Osteocyte (in vitro differentiated cells): ENCODE measurements around the gene TEX2. TPM values are rescaled to one million over a fixed set of nuclear protein-coding genes. Genes with fewer than 3 reads are reported as not detected.
A peak's percentile ranks its signal among the peaks of the same experiment; 100 is the strongest.

Experiments
- DNase-seq: peaks from one replicate; pipeline ENCODE4 v3.0.0; 2021; ENCODE audit warnings: mixed read lengths; ENCODE audit not compliant: unreplicated experiment; ENCODE audit errors: extremely low spot score
- H3K27ac Mint-ChIP-seq: one replicate; pipeline ENCODE4 v1.8.0; 2021; ENCODE audit warnings: mild to moderate bottlenecking, mixed read lengths; ENCODE audit not compliant: unreplicated experiment
- H3K27me3 Mint-ChIP-seq: one replicate; pipeline ENCODE4 v1.8.0; 2021; ENCODE audit warnings: mixed read lengths; ENCODE audit not compliant: unreplicated experiment
- H3K36me3 Mint-ChIP-seq: one replicate; pipeline ENCODE4 v1.8.0; 2021; ENCODE audit warnings: mixed read lengths; ENCODE audit not compliant: unreplicated experiment
- H3K4me1 Mint-ChIP-seq: one replicate; pipeline ENCODE4 v1.8.0; 2021; ENCODE audit warnings: mixed read lengths; ENCODE audit not compliant: unreplicated experiment
- H3K4me3 Mint-ChIP-seq: one replicate; pipeline ENCODE4 v1.8.0; 2021; ENCODE audit warnings: mild to moderate bottlenecking, moderate library complexity, mixed read lengths; ENCODE audit not compliant: unreplicated experiment
- H3K9me3 Mint-ChIP-seq: one replicate; pipeline ENCODE4 v1.8.0; 2021; ENCODE audit warnings: mixed read lengths; ENCODE audit not compliant: unreplicated experiment
- total RNA-seq: library from RNA; stranded (reverse); gene quantifications from 2 replicates; pipeline ENCODE4 v1.2.1, GENCODE V29; 2021
- TF ChIP-seq, protein P1 (sequence below): fragments of 200-600 bp; sonication (generic); IDR thresholded peaks from 2 replicates; pipeline ENCODE4 v1.5.0; 2021; ENCODE audit warnings: antibody characterized with exemption, mild to moderate bottlenecking, moderate library complexity

TEX2 gene
- total RNA-seq, 1 donor from 2014 or later: 73.5 TPM

DNA sequence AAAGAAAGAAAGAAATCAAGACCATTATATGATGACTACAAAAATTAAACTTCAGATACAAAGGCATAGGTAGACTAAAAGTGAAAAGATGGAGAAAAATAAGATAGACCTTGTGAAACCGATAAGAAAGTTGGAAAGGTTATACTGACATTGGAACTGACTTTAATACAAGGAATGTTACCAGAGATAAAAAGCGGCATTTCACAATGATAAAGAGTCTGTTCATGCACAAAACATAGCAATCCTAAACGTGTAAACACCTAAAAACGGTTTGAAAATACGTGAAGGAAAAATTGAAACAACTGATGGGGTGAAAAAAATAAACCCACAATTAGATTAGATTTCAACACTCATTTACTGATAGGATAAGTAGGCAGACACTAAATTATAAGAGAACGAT is 123.5 kb downstream of the TEX2 start:
- H3K36me3 Mint-ChIP-seq: peaks cover 2% of the 10 kb centered on the region
- DNase-seq: no peak
- H3K4me3 Mint-ChIP-seq: no peak overlapping the region
- no peak overlapping the region for H3K27ac Mint-ChIP-seq
- no peaks in the 10 kb centered on the region for H3K4me1 Mint-ChIP-seq
- H3K9me3 Mint-ChIP-seq: no peaks in the 10 kb centered on the region
- no peaks in the 10 kb centered on the region for H3K27me3 Mint-ChIP-seq
- TF ChIP-seq, protein P1, sequence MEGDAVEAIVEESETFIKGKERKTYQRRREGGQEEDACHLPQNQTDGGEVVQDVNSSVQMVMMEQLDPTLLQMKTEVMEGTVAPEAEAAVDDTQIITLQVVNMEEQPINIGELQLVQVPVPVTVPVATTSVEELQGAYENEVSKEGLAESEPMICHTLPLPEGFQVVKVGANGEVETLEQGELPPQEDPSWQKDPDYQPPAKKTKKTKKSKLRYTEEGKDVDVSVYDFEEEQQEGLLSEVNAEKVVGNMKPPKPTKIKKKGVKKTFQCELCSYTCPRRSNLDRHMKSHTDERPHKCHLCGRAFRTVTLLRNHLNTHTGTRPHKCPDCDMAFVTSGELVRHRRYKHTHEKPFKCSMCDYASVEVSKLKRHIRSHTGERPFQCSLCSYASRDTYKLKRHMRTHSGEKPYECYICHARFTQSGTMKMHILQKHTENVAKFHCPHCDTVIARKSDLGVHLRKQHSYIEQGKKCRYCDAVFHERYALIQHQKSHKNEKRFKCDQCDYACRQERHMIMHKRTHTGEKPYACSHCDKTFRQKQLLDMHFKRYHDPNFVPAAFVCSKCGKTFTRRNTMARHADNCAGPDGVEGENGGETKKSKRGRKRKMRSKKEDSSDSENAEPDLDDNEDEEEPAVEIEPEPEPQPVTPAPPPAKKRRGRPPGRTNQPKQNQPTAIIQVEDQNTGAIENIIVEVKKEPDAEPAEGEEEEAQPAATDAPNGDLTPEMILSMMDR: no peak

DNA sequence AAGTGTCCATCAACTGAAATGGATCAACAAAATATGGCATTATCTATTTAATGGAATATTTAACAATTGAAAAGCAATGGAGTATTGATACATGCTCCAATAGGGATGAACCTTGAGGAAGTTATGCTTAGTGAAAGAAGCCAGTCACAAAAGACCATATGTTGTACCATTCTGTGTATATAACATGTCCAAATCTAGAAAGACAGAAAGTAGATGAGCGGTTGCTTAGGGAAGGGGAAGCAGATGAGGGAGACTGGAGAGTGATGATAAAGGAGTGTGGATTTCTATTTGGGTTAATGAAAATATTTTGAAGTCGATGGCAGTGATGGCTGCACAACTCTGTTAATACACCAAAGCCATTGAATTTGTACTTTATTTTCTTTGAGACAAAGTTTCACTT is 124.6 kb downstream of the TEX2 start:
- TF ChIP-seq, protein P1: no peak
- H3K36me3 Mint-ChIP-seq: peaks cover 2% of the 10 kb centered on the region
- H3K4me1 Mint-ChIP-seq: no peaks in the 10 kb centered on the region
- DNase-seq: no peak
- H3K9me3 Mint-ChIP-seq: no peaks in the 10 kb centered on the region
- H3K4me3 Mint-ChIP-seq: no peak overlapping the region
- H3K27me3 Mint-ChIP-seq: no peaks in the 10 kb centered on the region
- H3K27ac Mint-ChIP-seq: no peak overlapping the region

DNA sequence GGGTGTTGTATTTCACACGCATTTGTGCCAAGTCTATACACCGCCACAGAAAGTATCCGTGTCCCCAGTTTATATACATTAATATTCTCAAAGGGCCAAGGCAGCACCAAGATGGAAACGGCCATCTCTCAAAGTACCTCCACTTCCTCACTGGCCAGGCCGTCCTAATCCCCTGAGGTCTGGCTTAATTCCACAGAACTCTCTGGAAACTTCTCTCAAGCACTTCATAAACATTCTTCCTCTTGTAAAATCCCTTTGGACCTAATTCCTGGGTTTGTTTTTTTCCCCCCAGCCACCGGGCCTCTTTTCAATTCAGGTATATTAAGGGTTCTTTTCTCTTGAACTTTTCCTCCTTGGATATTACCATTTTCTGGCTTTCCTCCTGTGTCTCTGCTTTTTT is 128.1 kb downstream of the TEX2 start:
- H3K36me3 Mint-ChIP-seq: peaks cover 2% of the 10 kb centered on the region
- H3K4me3 Mint-ChIP-seq: no peak overlapping the region
- H3K27ac Mint-ChIP-seq: no peak overlapping the region
- peaks cover 9% of the 10 kb centered on the region for H3K4me1 Mint-ChIP-seq
- H3K27me3 Mint-ChIP-seq: no peaks in the 10 kb centered on the region
- TF ChIP-seq, protein P1: no peak
- no peak for DNase-seq
- H3K9me3 Mint-ChIP-seq: no peaks in the 10 kb centered on the region

DNA sequence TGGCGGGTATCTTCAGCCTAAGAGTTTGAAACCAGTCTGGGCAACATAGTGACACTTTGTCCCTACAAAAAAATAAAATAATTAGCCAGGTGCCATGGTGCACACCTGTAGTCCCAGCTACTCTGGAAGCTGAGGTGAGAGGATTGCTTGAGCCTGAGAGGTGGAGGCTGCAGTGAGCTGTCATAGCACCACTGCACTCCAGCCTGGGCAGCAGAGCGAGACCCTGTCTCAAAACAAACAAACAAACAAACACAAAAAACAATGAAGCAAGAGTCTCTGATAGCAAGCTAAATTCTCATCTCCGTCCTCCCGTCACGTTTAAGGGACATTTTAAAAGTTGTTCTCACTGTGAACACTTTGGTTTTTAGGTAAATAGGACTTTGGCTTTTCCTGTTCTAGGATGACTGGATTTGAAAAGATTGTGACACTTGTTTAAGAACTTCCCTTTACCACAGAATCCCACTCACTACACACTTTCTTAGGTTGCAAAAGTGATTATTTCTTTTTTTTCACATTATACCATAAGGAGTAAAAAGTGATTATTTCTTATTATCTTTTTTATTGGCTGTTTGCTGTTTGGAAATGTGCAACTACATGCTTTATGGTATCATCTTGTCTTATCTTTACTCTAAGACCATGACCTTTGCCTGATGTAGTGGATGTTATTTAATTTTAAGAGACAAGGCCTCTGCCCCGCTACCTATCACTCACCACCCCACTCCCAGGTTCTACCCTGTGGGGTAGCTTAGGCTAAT is 128.7 kb downstream of the TEX2 start:
- H3K27ac Mint-ChIP-seq: no peak overlapping the region
- H3K27me3 Mint-ChIP-seq: no peaks in the 10 kb centered on the region
- DNase-seq: no peak
- no peak overlapping the region for H3K4me3 Mint-ChIP-seq
- H3K36me3 Mint-ChIP-seq: peaks cover 2% of the 10 kb centered on the region
- H3K4me1 Mint-ChIP-seq: peaks cover 9% of the 10 kb centered on the region
- no peaks in the 10 kb centered on the region for H3K9me3 Mint-ChIP-seq
- TF ChIP-seq, protein P1: no peak

DNA sequence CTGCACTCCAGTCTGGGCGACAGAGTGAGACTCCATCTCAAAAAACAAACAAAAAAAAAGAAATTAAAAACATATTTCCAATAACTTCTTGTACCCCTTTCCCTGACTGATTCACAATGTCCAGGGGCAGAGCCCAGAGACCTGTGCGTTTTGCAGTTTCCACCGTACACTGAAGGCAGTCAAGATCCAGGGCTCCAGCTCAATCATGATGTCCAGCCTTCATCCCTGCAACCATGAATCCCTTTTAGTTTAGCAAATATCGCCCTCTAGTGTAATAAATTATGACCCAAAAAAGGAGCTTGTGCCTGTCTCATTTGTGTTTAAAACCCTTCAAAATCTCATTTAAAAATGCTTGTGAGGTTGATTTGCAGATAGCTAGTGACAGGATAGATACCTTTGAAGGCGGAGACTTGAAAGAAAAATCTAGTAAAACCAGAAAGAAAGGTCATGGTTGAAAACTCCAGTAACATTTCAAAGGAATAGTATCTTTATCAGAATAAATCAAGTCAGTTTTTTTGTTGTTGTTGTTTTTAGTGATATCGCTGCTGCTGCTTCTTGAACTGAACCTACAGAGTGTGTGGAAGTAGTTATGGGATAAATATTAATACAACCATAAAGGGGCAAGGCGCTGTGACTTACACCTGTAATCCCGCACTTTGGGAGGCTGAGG is 129.4 kb downstream of the TEX2 start:
- H3K4me1 Mint-ChIP-seq: peaks cover 14% of the 10 kb centered on the region
- TF ChIP-seq, protein P1: peak; percentile 77
- DNase-seq: peak; percentile 71
- H3K4me3 Mint-ChIP-seq: no peak overlapping the region
- no peak overlapping the region for H3K27ac Mint-ChIP-seq
- no peaks in the 10 kb centered on the region for H3K9me3 Mint-ChIP-seq
- H3K36me3 Mint-ChIP-seq: peaks cover 2% of the 10 kb centered on the region
- no peaks in the 10 kb centered on the region for H3K27me3 Mint-ChIP-seq
